HepG2 (cell line): ENCODE results near the gene SPARC. TPM values are rescaled to one million over a fixed set of nuclear protein-coding genes. Genes with fewer than 3 reads are reported as not detected.

ENCODE experiments used
- CEBPB ChIP-seq: IDR thresholded peaks from 2 replicates; pipeline ENCODE4 v1.6.1; 2011; ENCODE audit warnings: low read depth, low read length, improper control_type of control experiment, borderline replicate concordance
- CREM ChIP-seq, 2 experiments: sonication (generic) in 1 of 2; formaldehyde crosslinking in 1 of 2; IDR thresholded peaks; 2 replicates each; pipeline versions ENCODE4 v1.4.0 to v1.6.1; 2016 to 2020; ENCODE audit warnings: antibody characterized with exemption in 1 of 2, mild to moderate bottlenecking in 1 of 2, missing genetic modification reagents in 1 of 2
- DNMT3B ChIP-seq: conservative IDR thresholded peaks from 2 replicates; pipeline ENCODE4 v1.6.1; 2016; ENCODE audit warnings: missing biosample characterization, control low read depth
- ELF4 ChIP-seq: sonication (generic); formaldehyde crosslinking; IDR thresholded peaks from 2 replicates; pipeline ENCODE4 v1.5.0; 2020; ENCODE audit warnings: missing genetic modification reagents, mild to moderate bottlenecking, moderate library complexity, borderline replicate concordance
- FOSL2 ChIP-seq: sonication (generic); formaldehyde crosslinking; IDR thresholded peaks from 2 replicates; pipeline ENCODE4 v1.4.0; 2020; ENCODE audit warnings: missing genetic modification reagents
- HHEX ChIP-seq: IDR thresholded peaks from 2 replicates; pipeline ENCODE4 v1.6.1; 2016; ENCODE audit warnings: control low read depth
- HMG20A ChIP-seq: IDR thresholded peaks from 2 replicates; pipeline ENCODE4 v1.6.1; 2016; ENCODE audit warnings: borderline replicate concordance
- KAT8 ChIP-seq: IDR thresholded peaks from 2 replicates; pipeline ENCODE4 v1.6.1; 2016; ENCODE audit warnings: missing genetic modification reagents, missing compliant biosample characterization
- MIER3 ChIP-seq: IDR thresholded peaks from 2 replicates; pipeline ENCODE4 v1.6.1; 2016; ENCODE audit warnings: missing compliant biosample characterization, borderline replicate concordance
- NKX3-1 ChIP-seq: sonication (generic); formaldehyde crosslinking; IDR thresholded peaks from 2 replicates; pipeline ENCODE4 v1.5.0; 2020; ENCODE audit warnings: missing genetic modification reagents
- ONECUT2 ChIP-seq: sonication (generic); formaldehyde crosslinking; IDR thresholded peaks from 2 replicates; pipeline ENCODE4 v1.4.0; 2020; ENCODE audit warnings: missing genetic modification reagents
- SMARCC2 ChIP-seq: fragments of 450-650 bp; IDR thresholded peaks from 2 replicates; pipeline ENCODE4 v1.6.1; 2017; ENCODE audit warnings: antibody characterized with exemption, mild to moderate bottlenecking
- SOX13 ChIP-seq, 3 experiments: fragments of 450-650 bp in 1 of 3; sonication (generic) in 1 of 3; formaldehyde crosslinking in 1 of 3; IDR thresholded peaks in 2 of 3; conservative IDR thresholded peaks in 1 of 3; 2 replicates each; pipeline versions ENCODE4 v1.5.0 to v1.6.1; 2016 to 2020; ENCODE audit warnings: antibody characterized with exemption in 1 of 3, mild to moderate bottlenecking in 1 of 3, missing compliant biosample characterization in 1 of 3, missing genetic modification reagents in 1 of 3, moderate library complexity in 1 of 3
- SOX5 ChIP-seq: IDR thresholded peaks from 2 replicates; pipeline ENCODE4 v1.6.1; 2016; ENCODE audit warnings: borderline replicate concordance
- TBL1XR1 ChIP-seq: fragments of 150-350 bp; IDR thresholded peaks from 2 replicates; pipeline ENCODE4 v1.6.1; 2014; ENCODE audit warnings: borderline replicate concordance, low read length; ENCODE audit not compliant: partially characterized antibody
- TOE1 ChIP-seq: sonication (generic); formaldehyde crosslinking; IDR thresholded peaks from 2 replicates; pipeline ENCODE4 v1.4.0; 2020; ENCODE audit warnings: mild to moderate bottlenecking, missing genetic modification reagents
- ZFP36L2 ChIP-seq: sonication (generic); formaldehyde crosslinking; IDR thresholded peaks from 2 replicates; pipeline ENCODE4 v1.4.0; 2020; ENCODE audit warnings: missing genetic modification reagents
- ZSCAN9 ChIP-seq: IDR thresholded peaks from 2 replicates; pipeline ENCODE4 v1.6.1; 2016; ENCODE audit warnings: borderline replicate concordance
- polyA plus RNA-seq, 8 experiments: library from polyadenylated mRNA; depleted of rRNA in 3 of 8; stranded (reverse) in 7 of 8; unstranded in 1 of 8; fragments of >200 nt; fragmentation: Illumina TruSeq in 4 of 8; extraction: Trizol in 4 of 8; gene quantifications; 2 replicates each; pipeline versions ENCODE4 v1.2.1 to v1.2.3, GENCODE V29; 2011 to 2016; ENCODE audit warnings: low read depth in 4 of 8, missing spikeins in 1 of 8, mixed read lengths in 1 of 8; ENCODE audit not compliant: insufficient read depth in 1 of 8
- total RNA-seq, 5 experiments: library from RNA; depleted of rRNA; stranded (reverse); fragments of >200 nt; fragmentation: Illumina TruSeq; extraction: Trizol; gene quantifications; 2 replicates each; pipeline ENCODE4 v1.2.3, GENCODE V29; 2016; ENCODE audit warnings: low read depth in 1 of 5
- TF ChIP-seq, protein P1 (sequence below): IDR thresholded peaks from 2 replicates; pipeline ENCODE4 v1.4.0; 2020; ENCODE audit warnings: mild to moderate bottlenecking, missing genetic modification reagents
- TF ChIP-seq, protein P2 (sequence below): sonication (generic); formaldehyde crosslinking; IDR thresholded peaks from 2 replicates; pipeline ENCODE4 v1.8.1; 2023; ENCODE audit warnings: mild to moderate bottlenecking, moderate library complexity, missing genetic modification reagents
- TF ChIP-seq, protein P3 (sequence below), 2 experiments: sonication (generic) in 1 of 2; formaldehyde crosslinking in 1 of 2; IDR thresholded peaks; 2 replicates each; pipeline versions ENCODE4 v1.4.0 to v1.6.1; 2018 to 2020; ENCODE audit warnings: missing genetic modification reagents in 2 of 2, borderline replicate concordance in 1 of 2, low read depth in 1 of 2, mild to moderate bottlenecking in 1 of 2, missing biosample characterization in 1 of 2

Gene SPARC
- total and polyA plus RNA-seq, 2 of the 13 experiments (the other 11 are each of a cell fraction or from before 2014, with no cell fraction given), result 76.7 to 192 TPM

DNA sequence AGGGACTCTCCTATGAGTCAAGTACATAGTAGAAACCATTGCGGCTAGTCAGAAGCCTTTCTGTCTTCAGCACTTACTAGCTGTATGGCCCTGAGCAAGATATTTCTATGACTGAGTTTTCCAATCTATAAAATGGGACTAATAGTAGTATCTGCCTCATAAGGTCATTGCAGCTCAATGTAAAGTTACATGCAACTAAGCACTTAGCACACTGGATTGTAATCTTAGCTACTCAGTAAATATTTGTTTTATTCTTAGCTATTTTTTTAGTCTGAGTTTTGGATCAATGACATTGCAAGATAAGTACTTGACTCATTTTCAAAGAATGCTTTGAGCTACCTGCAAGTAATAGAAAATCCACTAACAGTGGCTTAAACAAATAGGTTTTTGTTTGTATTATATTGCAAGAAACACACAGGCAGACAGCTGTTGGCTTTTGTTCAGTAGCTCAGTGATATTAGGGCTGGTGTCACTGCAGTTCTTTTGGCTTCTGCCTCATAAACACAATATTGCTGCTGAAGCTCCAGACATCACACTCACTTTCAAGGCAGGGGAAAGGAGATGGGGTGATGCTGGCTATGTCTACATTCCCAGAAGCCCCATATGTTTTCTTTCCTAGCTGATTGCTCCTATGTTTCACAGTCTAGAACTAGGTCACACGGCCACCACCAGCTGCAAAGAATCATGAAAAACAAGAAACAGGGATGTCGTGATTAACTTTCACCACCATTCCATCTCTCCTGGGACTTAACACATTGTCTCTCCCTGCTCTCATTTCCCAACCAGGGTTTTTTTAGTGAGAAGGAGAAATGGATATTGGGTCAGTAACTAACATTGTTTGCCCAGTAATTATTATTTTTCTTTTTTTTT lies 68.6 kb downstream of the SPARC start (continued):
- no peak for TF ChIP-seq TOE1 (CRISPR knock-in tag)
- TF ChIP-seq, protein P1, sequence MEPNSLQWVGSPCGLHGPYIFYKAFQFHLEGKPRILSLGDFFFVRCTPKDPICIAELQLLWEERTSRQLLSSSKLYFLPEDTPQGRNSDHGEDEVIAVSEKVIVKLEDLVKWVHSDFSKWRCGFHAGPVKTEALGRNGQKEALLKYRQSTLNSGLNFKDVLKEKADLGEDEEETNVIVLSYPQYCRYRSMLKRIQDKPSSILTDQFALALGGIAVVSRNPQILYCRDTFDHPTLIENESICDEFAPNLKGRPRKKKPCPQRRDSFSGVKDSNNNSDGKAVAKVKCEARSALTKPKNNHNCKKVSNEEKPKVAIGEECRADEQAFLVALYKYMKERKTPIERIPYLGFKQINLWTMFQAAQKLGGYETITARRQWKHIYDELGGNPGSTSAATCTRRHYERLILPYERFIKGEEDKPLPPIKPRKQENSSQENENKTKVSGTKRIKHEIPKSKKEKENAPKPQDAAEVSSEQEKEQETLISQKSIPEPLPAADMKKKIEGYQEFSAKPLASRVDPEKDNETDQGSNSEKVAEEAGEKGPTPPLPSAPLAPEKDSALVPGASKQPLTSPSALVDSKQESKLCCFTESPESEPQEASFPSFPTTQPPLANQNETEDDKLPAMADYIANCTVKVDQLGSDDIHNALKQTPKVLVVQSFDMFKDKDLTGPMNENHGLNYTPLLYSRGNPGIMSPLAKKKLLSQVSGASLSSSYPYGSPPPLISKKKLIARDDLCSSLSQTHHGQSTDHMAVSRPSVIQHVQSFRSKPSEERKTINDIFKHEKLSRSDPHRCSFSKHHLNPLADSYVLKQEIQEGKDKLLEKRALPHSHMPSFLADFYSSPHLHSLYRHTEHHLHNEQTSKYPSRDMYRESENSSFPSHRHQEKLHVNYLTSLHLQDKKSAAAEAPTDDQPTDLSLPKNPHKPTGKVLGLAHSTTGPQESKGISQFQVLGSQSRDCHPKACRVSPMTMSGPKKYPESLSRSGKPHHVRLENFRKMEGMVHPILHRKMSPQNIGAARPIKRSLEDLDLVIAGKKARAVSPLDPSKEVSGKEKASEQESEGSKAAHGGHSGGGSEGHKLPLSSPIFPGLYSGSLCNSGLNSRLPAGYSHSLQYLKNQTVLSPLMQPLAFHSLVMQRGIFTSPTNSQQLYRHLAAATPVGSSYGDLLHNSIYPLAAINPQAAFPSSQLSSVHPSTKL, result peak; percentile 97
- TF ChIP-seq SMARCC2, result peak; percentile 55; the same call in 1 of the 2 replicates
- TF ChIP-seq MIER3 (CRISPR knock-in tag), result 0 out of 2 replicates have a peak, but pooled peaks have one; percentile 48
- 0 out of 2 replicates have a peak, but pooled peaks have one; percentile 34 for TF ChIP-seq NKX3-1 (CRISPR knock-in tag)
- TF ChIP-seq DNMT3B (CRISPR knock-in tag), result 0 out of 2 replicates have a peak, but pooled peaks have one; percentile 50
- TF ChIP-seq FOSL2 (CRISPR knock-in tag), result peak; percentile 95
- peak; percentile 79 for TF ChIP-seq CREM (IDR thresholded peaks at IDR 0.05)
- no peak for TF ChIP-seq CREM (CRISPR knock-in tag; IDR thresholded peaks at IDR 0.05)
- no peak for TF ChIP-seq ELF4 (CRISPR knock-in tag)
- peak; percentile 88 for TF ChIP-seq TBL1XR1
- TF ChIP-seq ONECUT2 (CRISPR knock-in tag), result peak; percentile 76
- peak; percentile 56; the same call in 1 of the 2 replicates for TF ChIP-seq ZSCAN9 (CRISPR knock-in tag)
- peak; percentile 56 for TF ChIP-seq KAT8 (CRISPR knock-in tag)
- TF ChIP-seq ZFP36L2 (CRISPR knock-in tag), result no peak
- TF ChIP-seq SOX13 (IDR thresholded peaks at IDR 0.05), result peak; percentile 89; the same call in 1 of the 2 replicates
- TF ChIP-seq SOX13 (CRISPR knock-in tag; conservative IDR thresholded peaks at IDR 0.05 in 1 of 2, IDR thresholded peaks at IDR 0.05 in 1 of 2), result peak in 1 of 2 experiments; percentile 97; a peak in 2 of 4 replicates
- peak; percentile 98 for TF ChIP-seq HMG20A
- TF ChIP-seq, protein P2, sequence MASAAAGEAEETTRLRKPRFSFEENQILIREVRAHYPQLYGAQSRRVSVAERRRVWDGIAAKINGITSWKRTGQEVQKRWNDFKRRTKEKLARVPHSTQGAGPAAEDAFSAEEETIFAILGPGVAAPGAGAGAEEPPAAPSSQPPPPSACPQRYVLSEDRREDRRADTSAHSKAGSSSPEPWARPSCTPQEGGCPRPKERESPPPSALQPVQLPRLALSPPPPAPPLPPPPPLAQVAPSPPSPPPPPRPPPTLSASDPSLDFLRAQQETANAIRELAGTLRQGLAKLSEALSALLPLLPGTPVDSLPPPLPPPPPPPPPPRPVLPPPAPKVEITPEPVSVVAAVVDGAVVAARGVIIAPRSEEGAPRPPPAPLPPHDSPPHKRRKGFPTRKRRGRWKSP, result no peak; the same call in 1 of the 2 replicates
- TF ChIP-seq HHEX (CRISPR knock-in tag), result peak; percentile 96
- TF ChIP-seq, protein P3, sequence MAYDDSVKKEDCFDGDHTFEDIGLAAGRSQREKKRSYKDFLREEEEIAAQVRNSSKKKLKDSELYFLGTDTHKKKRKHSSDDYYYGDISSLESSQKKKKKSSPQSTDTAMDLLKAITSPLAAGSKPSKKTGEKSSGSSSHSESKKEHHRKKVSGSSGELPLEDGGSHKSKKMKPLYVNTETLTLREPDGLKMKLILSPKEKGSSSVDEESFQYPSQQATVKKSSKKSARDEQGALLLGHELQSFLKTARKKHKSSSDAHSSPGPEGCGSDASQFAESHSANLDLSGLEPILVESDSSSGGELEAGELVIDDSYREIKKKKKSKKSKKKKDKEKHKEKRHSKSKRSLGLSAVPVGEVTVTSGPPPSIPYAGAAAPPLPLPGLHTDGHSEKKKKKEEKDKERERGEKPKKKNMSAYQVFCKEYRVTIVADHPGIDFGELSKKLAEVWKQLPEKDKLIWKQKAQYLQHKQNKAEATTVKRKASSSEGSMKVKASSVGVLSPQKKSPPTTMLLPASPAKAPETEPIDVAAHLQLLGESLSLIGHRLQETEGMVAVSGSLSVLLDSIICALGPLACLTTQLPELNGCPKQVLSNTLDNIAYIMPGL (CRISPR knock-in tag; IDR thresholded peaks at IDR 0.05; ENCODE audit: borderline replicate concordance in 1 of 2, low read depth in 1 of 2), result no peak
- peak; percentile 59 for TF ChIP-seq CEBPB
- TF ChIP-seq SOX5 (CRISPR knock-in tag), result peak; percentile 95
